ENCODE data around the gene NRARP.

The NRARP gene

GRCh38 chr9:137255448-137256114 is 46.5 kb downstream of the NRARP start:
- no peak for DNase-seq

- peak; percentile 95 for DNase-seq
Measured at GRCh38 chr9:137254624-137255447, 47.2 kb downstream of the NRARP start, which contains the start of gene NELFB. Gene NELFB, plus strand, starts transcription at chr9:137255327.

- no peak for DNase-seq
Measured at GRCh38 chr9:137253717-137254623, 48.1 kb downstream of the NRARP start.

GRCh38 chr9:137252555-137253506 is 49.2 kb downstream of the NRARP start:
- DNase-seq, result no peak

- no peak for DNase-seq
Measured at GRCh38 chr9:137251490-137252268, 50.4 kb downstream of the NRARP start.

GRCh38 chr9:137251194-137251461 is 50.9 kb downstream of the NRARP start, which contains the start of gene STPG3:
Gene STPG3, plus strand, starts transcription at chr9:137251286. Its CDS starts 1 bp downstream, at chr9:137251287.
- DNase-seq, result no peak

GRCh38 chr9:137250329-137251193 is 51.5 kb downstream of the NRARP start:
- DNase-seq, result no peak
